Measurements from ENCODE around the gene FYCO1. TPM values are rescaled to one million over a fixed set of nuclear protein-coding genes. Genes with fewer than 3 reads are reported as not detected.

FYCO1 gene
- total and polyA plus RNA-seq, 2 of the 8 experiments (the other 6 are each of a cell fraction or from before 2014, with no cell fraction given), result 4.8 to 10.8 TPM

DNA sequence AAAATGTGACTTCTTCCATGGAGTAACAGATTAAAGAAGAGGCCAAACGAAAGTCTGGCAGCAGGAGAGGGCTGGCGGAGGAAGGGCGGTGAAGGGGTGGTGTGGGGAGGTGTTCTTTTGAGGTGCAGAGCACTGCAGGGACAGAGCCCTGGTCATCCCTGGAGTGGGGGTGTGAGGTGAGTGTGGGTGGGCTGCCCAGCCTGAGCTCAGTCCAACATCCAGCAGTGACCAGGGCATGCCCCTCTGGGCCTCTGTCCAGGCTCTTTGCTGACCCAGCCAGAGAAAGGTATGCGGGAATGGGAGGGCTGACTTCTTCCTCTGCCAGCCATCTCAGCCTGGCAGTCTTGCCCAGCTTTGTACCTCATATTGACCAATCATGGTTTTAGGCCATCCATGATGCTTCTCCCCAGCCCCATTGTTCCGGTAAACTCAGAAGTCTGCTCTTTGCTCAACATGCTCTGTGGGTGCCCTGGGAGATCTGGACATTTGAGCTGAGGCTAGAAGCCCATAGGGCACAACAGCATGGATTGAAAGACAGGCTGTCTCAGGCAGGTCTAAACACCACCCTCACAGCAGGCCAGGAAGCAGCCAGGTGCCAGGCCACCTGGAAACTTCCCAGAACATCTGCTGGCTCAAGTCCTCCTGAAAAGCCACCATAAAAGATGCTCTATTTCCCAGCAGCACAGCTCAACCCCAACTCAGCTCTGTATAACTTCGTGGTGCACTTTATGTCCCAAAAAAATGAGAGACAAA is 78.3 kb downstream of the FYCO1 start:
- H3K4me2 ChIP-seq (ENCODE audit: insufficient read depth in 1 of 2, low read depth in 2 of 2, low read length in 2 of 2), result no peak overlapping the region
- 89% methylated on average over 6 of the region's 6 CpGs; no CpG with 5 or more reads in 1 of the 2 experiments for WGBS, 2 experiments (ENCODE audit: extremely low coverage in 1 of 2, insufficient coverage in 1 of 2, insufficient read length in 1 of 2, insufficient replicate concordance in 2 of 2, low coverage in 1 of 2, low lambda C conversion rate in 2 of 2, missing lambda C conversion rate in 1 of 2)
- H3K56ac ChIP-seq (replicated peaks; ENCODE audit: insufficient read length, low read depth, low read length), result no peak overlapping the region
- H2BK12ac ChIP-seq (ENCODE audit: low read depth, low read length), result no peak overlapping the region
- no peak overlapping the region for H3K9ac ChIP-seq (replicated peaks in 1 of 4; ENCODE audit: extremely low read depth in 1 of 4, low read depth in 3 of 4, low read length in 3 of 4)
- FAIRE-seq (no peak), DNase-seq (ENCODE audit: low read depth in 1 of 2, low spot score in 2 of 2) (no peak)
- H4K8ac ChIP-seq (ENCODE audit: extremely low read depth, insufficient read depth, low read length), result no peak overlapping the region
- H3K18ac ChIP-seq (ENCODE audit: extremely low read depth, low read length), result no peak overlapping the region
- no peak overlapping the region for H3K4ac ChIP-seq (replicated peaks; ENCODE audit: insufficient read length, low read depth, low read length)
- no peak overlapping the region for H3K4me3 ChIP-seq (ENCODE audit: extremely low read depth in 1 of 4, insufficient read depth in 2 of 4, low read depth in 3 of 4, low read length in 4 of 4)
- CTCF ChIA-PET (ENCODE audit: partially characterized antibody), result interaction anchor here (0.7 to 1.6 kb wide), 4 partner anchors 9 to 33 kb away, joined by 3 to 4 read pairs (median 4); no protein-coding TSS in a partner anchor
- no peak overlapping the region for H2BK15ac ChIP-seq (ENCODE audit: low read length)
- H3K9me3 ChIP-seq (ENCODE audit: insufficient read depth in 2 of 2, low read depth in 1 of 2, low read length in 1 of 2), result no peaks in the 10 kb centered on the region
- H3K27ac ChIP-seq (ENCODE audit: low read depth, low read length), result no peak overlapping the region
- H2AFZ ChIP-seq (ENCODE audit: low read length), result no peak overlapping the region
- no peak overlapping the region for H2AK5ac ChIP-seq (ENCODE audit: low read depth, low read length)
- H3K4me1 ChIP-seq (replicated peaks in 1 of 4; ENCODE audit: control insufficient read depth in 3 of 4, insufficient read depth in 4 of 4, low read length in 3 of 4), result no peaks in the 10 kb centered on the region; a peak in 1 of 7 replicates
- H4K5ac ChIP-seq (ENCODE audit: insufficient read length, low read depth, low read length), result no peak overlapping the region
- H3K14ac ChIP-seq (ENCODE audit: insufficient read length), result no peak overlapping the region
- POLR2A ChIA-PET (ENCODE audit: partially characterized antibody), result interaction anchor here (0.8 kb wide), 1 partner anchor 14 kb away, joined by 3 read pairs; no protein-coding TSS in a partner anchor
- H4K91ac ChIP-seq (replicated peaks; ENCODE audit: insufficient read length, low read length), result no peak overlapping the region
- no peak overlapping the region for H2BK20ac ChIP-seq (ENCODE audit: low read length)
- no peaks in the 10 kb centered on the region for H3K23me2 ChIP-seq (ENCODE audit: low read depth, low read length)
- H3K79me2 ChIP-seq (ENCODE audit: control insufficient read depth in 1 of 2, insufficient read depth in 2 of 2, low read length in 2 of 2), result no peaks in the 10 kb centered on the region
- peaks cover 0 to 4% (median 0%) of the 10 kb centered on the region in 4 experiments; a peak in 4 of 8 replicates for H3K36me3 ChIP-seq (ENCODE audit: control insufficient read depth in 2 of 4, insufficient read depth in 4 of 4, low read length in 3 of 4)
- no peaks in the 10 kb centered on the region for H3K79me1 ChIP-seq (ENCODE audit: low read depth, low read length)
- no peak overlapping the region for H3K23ac ChIP-seq (ENCODE audit: insufficient read length)
- peaks cover 0 to 5% (median 0%) of the 10 kb centered on the region in 4 experiments; a peak in 3 of 7 replicates for H3K27me3 ChIP-seq (replicated peaks in 1 of 4; ENCODE audit: control insufficient read depth in 3 of 4, extremely low read depth in 1 of 4, insufficient read depth in 3 of 4, low read length in 3 of 4)
- peaks cover 2 to 3% of the 10 kb centered on the region in 2 experiments for H4K20me1 ChIP-seq (replicated peaks in 1 of 2; ENCODE audit: control insufficient read depth in 1 of 2, insufficient read depth in 2 of 2, low read length in 2 of 2)
- H2BK120ac ChIP-seq (replicated peaks; ENCODE audit: low read depth, low read length), result no peak overlapping the region
- H2BK5ac ChIP-seq (ENCODE audit: low read depth, low read length), result no peak overlapping the region
- TF ChIP-seq, protein P1, sequence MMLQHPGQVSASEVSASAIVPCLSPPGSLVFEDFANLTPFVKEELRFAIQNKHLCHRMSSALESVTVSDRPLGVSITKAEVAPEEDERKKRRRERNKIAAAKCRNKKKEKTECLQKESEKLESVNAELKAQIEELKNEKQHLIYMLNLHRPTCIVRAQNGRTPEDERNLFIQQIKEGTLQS (IDR thresholded peaks at IDR 0.05; ENCODE audit: insufficient read depth, low read depth, low read length), result no peak
- TF ChIP-seq KDM4A (IDR thresholded peaks at IDR 0.05; ENCODE audit: low read depth, low read length, severe bottlenecking) (no peak), BACH1 (IDR thresholded peaks at IDR 0.05; ENCODE audit: low read length) (no peak)
- TF ChIP-seq, protein P2, sequence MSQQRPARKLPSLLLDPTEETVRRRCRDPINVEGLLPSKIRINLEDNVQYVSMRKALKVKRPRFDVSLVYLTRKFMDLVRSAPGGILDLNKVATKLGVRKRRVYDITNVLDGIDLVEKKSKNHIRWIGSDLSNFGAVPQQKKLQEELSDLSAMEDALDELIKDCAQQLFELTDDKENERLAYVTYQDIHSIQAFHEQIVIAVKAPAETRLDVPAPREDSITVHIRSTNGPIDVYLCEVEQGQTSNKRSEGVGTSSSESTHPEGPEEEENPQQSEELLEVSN (IDR thresholded peaks at IDR 0.05), result no peak
- TF ChIP-seq, protein P3, sequence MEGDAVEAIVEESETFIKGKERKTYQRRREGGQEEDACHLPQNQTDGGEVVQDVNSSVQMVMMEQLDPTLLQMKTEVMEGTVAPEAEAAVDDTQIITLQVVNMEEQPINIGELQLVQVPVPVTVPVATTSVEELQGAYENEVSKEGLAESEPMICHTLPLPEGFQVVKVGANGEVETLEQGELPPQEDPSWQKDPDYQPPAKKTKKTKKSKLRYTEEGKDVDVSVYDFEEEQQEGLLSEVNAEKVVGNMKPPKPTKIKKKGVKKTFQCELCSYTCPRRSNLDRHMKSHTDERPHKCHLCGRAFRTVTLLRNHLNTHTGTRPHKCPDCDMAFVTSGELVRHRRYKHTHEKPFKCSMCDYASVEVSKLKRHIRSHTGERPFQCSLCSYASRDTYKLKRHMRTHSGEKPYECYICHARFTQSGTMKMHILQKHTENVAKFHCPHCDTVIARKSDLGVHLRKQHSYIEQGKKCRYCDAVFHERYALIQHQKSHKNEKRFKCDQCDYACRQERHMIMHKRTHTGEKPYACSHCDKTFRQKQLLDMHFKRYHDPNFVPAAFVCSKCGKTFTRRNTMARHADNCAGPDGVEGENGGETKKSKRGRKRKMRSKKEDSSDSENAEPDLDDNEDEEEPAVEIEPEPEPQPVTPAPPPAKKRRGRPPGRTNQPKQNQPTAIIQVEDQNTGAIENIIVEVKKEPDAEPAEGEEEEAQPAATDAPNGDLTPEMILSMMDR (IDR thresholded peaks at IDR 0.05; ENCODE audit: control extremely low read depth in 1 of 3, insufficient read depth in 1 of 3, low read depth in 1 of 3, low read length in 3 of 3), result no peak
